HG02884 (cell line): ENCODE measurements around the gene HJURP.

Experiments used
- ATAC-seq: cut with Tn5 transposase; IDR thresholded peaks from one replicate; pipeline ENCODE4 v1.9.1; 2021; ENCODE audit warnings: mild to moderate bottlenecking, moderate library complexity; ENCODE audit not compliant: unreplicated experiment

The HJURP gene

GRCh38 chr2:233849607-233850271, 4.6 kb downstream of the HJURP start:
- no peak for ATAC-seq

GRCh38 chr2:233848276-233848675, 6.1 kb downstream of the HJURP start:
- ATAC-seq, result no peak

GRCh38 chr2:233847248-233847898, 7.0 kb downstream of the HJURP start:
- no peak for ATAC-seq

DNA sequence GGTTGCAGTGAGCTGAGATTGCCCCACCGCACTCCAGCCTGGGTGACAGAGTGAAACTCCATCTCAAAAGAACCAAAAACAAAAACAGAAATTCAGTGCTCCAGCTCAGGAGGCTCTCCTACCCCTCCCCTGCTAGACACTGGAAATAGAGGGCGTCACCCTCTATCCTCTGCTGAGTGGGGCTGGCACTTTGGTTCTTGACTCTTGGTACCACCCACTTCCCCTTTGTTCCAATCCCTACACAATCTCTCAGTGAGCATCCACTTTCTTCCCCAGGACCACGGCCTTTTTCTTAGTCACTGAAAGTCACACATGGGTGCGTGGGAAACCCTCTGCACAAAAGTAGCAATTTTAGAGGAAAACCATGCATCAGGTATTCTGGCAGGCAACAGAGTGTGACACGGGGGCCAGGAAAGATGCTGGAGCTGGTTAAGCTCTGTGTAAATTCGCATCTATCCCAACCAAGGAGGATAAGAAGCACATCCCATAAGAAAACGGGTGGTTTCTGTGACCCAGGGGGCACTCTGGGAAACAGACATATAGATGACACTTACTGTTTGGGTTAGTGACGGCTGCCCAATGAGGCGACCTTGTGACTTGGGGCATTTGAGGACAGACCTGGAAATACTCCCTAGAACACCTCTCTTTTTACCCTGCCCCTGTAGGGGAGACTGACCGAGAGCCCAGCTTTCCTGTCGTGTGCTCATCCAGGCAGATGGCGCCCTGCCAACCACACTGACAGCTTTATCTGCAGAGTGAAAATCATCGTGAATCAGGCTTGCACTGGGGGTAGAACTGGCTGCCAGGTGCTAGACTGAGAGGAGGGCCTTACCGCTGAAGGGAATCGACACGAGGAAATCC, 7.7 kb downstream of the HJURP start:
- no peak for ATAC-seq

DNA sequence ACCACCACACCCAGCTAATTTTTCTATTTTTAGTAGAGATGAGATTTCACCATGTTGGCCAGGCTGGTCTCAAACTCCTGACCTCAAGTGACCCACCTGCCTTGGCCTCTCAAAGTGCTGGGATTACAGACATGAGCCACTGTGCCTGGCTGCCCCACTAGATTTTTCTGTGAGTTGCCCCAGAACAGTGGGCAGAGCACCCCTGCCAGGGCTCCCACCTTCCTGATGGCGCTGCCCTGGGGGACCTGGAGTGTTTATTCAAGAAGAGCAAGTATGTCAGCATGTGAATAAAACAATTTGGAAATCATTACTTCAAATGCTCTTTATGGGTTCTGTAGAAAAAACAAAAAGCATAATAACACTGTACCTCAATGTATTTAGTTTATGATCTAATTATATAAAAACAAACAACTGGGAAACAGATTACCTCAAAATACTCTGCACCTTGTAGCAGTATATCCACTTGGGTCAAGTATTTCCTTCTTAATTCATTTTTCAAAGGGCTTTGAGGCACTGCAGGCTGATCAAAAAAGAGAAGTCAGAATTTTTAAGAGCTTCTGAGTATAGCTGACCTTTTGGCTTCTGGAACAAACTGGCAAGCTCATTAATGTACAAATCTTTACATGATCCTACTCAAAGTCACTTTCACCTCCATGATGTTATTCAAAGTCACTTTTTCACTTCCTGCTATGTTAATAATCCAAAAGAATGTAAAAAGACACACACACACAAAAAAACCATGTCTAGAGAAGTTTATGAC, 8.9 kb downstream of the HJURP start:
- ATAC-seq, result no peak

DNA sequence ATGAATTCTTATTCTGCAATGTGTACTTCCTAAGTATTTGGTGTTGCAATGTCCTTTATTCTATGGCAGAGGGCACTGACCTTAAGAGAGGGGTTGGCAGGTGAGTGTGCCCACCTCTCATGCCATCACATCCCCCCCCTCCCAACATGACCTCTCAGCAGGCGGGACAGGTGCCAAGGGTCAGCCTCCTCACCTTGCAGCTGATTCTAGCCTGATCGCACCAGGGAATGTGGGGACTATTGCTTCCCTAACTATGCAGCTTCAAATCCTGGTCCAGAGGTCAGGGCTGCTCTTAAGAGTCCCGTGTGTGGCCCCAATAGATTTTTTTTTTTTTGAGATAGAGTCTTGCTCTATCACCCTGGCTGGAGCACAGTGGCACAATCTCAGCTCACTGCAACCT, 9.5 kb downstream of the HJURP start:
- no peak for ATAC-seq

DNA sequence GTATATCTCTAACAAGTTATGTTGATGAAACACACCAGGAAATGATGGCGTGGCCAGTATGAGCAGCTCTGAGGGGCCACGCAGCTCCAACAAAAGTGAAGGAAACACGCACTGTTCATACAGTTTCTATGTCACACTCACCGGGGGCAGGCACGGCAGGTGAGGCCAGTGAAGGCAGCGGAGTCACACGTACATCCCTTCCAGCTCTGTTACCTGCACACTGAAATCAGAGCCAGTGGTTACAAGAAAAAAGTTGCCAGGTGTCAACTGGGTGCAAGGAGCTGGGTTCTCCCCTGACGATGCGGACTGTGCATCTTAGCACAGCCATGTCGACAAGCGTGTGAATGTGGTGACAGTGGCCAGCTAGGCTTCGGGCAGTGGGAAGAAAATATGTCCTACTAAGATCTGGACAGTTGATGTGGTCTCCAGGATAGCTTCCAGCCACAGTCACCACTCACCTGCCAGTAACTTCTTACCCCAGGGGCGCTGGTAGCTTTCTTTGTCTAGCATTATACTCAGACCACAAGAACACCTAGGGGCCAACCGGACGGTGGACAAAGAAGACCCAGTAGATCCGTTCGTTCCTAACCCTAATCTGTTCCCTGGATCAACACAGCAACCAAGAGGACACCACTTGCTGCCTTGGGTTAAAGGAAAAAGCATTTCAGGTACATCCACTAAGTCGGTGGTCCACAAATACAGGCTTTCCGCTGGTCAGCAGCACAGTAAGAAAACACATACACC, 10.1 kb downstream of the HJURP start:
- no peak for ATAC-seq

DNA sequence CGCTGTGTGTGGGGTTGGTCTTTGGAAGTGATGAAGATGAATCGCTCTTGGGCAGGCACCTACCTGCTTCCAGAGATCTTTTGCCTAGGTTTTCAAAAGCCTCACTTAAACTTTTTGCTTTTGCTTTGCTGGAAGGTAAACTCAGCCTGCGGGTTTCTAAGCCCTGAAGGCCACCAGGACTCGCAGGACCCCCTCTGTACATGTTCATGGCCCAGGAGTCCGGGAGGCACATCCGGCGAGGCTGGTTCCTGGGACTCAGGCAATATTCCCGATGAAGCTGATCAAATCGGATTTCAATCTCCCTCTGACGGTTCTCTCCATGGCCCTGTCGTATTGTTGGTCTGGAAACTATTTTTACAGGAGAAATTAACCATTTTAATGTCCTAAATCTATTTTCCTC, 13.2 kb downstream of the HJURP start:
- no peak for ATAC-seq

DNA sequence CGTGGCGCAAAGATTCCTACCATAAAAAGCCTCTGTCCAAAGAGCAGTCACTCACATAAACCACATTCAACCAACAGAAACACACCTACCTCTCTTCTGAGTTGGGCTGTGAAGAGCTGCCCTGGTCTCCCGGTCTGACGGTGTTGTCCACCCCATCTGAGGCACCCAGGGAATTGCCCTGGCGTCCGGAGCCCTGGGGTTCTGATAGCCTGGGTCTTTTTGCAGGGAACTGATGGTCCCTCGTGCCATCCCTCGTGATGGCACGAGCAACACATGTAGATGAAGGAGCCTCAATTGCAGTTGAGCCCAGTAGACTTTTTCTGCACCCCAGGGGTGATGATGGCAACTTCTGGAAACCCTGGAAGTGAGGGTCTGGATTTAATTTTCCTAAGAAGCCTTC, 13.8 kb downstream of the HJURP start:
- no peak for ATAC-seq

- no peak for ATAC-seq
These were observed 14.9 kb downstream of the HJURP start for GRCh38 chr2:233839447-233839820.

DNA sequence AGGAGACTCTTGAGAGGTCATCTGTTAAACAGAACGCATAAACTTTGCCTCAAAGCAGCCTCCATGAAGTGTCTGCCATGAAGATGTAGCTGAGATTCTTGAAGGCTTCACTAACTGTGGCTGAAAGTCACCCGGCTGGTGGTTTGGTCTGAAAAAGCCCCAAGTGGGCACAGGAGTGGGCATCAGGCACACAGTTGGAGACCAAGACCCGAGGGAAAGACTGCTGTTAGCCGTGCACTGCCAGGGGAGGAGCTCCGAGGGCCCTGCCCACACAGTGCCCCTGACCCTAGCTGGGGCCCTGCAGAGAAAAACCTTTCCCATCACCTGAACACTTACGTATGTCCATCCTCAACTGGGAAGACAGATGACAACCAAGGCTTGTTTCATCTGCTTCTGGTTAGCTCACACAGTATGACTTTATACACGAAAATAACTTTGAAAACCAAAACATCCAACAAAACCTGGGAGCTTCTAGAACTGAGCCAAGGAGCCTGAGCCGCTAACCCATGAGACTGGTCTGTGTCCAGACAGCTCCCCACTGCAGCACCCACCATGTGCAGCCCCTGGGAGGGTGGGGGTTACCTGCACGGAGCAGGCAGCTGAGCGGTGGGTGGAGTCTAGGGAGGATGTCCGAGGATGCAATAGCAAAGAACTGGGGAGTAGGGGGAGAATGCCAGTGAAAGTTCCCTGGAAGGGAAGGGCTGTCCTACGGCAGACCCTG, 15.4 kb downstream of the HJURP start:
- no peak for ATAC-seq

DNA sequence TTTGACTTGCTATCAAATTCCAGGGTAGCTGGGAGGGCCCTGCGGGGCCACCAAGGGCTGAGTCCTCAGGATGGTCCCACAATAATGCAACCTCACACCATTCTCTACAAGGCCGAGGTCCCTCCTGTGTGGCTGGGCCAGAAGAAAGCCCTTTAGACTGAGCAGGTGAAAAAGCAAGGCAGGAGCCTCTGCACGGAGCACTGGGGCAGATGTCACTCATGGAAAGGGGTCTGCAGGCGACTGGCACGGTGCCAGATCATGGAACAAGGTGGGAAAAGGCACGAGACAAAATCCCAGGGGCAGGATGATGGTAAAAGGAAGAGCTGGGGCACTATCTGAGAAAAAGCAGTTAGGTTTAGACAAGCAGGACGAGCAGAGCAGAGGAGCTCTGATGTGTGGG, 16.1 kb downstream of the HJURP start:
- ATAC-seq, result no peak

DNA sequence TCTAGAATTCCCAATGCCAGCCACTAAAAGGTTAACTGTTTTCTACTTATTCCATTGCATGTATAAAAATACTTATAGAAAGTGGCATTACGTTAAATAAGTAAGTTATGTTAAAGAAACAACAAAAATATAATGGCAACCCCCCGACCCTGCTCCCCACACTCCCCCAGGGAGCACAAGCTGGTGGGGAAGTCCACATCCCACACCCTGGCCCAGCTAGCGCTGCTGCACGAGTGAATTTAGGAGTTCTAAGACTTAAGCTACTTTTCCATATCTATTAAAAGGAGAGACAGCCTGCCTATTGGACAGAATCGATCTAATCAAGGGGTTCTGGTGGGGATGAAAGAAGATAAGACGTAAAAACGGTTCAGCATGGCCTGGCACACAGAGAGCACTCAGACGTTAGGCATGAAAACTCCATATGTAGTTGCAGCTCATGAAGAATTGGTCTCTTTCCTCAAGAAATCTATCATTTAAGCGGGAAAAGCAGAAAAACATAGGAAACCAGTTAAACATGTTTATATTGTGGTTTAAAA, 16.6 kb downstream of the HJURP start:
- no peak for ATAC-seq

GRCh38 chr2:233836359-233836758, 18.0 kb downstream of the HJURP start:
- ATAC-seq, result no peak

- ATAC-seq, result no peak
These were observed 18.8 kb downstream of the HJURP start for GRCh38 chr2:233835230-233836186.

DNA sequence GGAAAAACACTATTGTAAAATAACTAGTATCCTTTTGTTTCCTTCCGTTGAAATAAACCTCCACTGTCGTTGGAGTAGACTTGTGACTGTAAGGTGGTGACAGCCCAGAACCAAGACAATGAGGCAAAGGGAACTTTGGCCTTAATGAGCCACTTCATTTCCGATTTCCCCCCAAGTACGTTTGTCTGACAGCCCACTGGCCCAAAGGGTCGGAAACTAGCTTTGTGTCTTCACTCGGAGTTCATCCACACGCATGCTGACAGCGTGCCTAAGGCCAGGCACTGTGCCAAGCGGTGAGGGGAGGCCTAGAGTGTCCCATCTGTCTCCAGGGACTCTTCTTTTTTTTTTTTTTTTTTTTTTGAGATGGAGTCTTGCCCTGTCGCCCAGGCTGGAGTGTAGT, 21.0 kb downstream of the HJURP start:
- ATAC-seq, result no peak

DNA sequence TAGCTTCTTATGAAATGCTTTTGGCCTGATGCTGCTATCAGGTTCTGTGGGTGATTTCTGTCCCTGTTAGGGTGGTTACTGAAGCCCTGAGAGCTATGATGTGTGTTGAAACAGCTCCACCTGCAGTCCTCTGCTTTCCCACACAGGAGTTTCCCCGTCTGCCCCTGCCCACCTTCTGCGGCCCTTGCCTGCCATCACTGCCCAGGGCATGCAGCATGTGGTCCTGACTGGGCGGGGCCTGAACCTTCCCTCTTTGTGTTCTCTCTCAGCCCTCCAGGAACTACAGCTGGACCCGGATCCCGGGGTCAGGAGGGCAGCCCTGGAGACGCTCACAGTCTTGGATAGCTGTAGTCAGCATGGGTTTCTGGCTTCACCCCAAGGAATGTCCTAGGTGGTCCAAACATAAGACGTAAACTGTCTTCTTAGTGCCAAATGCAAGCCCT, 21.4 kb downstream of the HJURP start:
- ATAC-seq, result no peak

GRCh38 chr2:233832414-233832813, 21.9 kb downstream of the HJURP start:
- no peak for ATAC-seq
